Peyer's patch (tissue), 4 donors: Measurements from ENCODE around the gene NCBP1. TPM values are rescaled to one million over a fixed set of nuclear protein-coding genes. Genes with fewer than 3 reads are reported as not detected.

Source experiments
- DNase-seq, 3 donors: peaks; one replicate each; pipeline ENCODE4 v3.0.0-alpha.2; 2017 to 2019
- H3K27ac ChIP-seq, 4 donors: fragments of 200-600 bp; sonication (generic); one replicate each; pipeline ENCODE4 v1.5.1; 2016 to 2019
- H3K27me3 ChIP-seq, 2 donors: fragments of 200-600 bp; sonication (generic); one replicate each; pipeline ENCODE4 v1.5.1; 2019
- H3K36me3 ChIP-seq, 3 donors: fragments of 200-600 bp; sonication (generic); one replicate each; pipeline ENCODE4 v1.5.1; 2016 to 2019
- H3K4me1 ChIP-seq, 4 donors: fragments of 200-600 bp; sonication (generic); one replicate each; pipeline ENCODE4 v1.5.1; 2016 to 2019
- H3K4me3 ChIP-seq, 4 donors: fragments of 200-600 bp; sonication (generic); 1 replicate in 3 of 4; 2 replicates in 1 of 4; pipeline ENCODE4 v1.5.1; 2016 to 2019; ENCODE audit warnings: mild to moderate bottlenecking in 1 of 4
- H3K9me3 ChIP-seq, 4 donors: fragments of 200-600 bp; sonication (generic); one replicate each; pipeline ENCODE4 v1.5.1; 2016 to 2019; ENCODE audit warnings: mild to moderate bottlenecking in 1 of 4
- POLR2A ChIP-seq, 2 donors: fragments of 450-650 bp; IDR thresholded peaks; one replicate each; pipeline ENCODE4 v1.5.1; 2017; ENCODE audit warnings: antibody characterized with exemption in 2 of 2, mild to moderate bottlenecking in 2 of 2, moderate library complexity in 2 of 2
- total RNA-seq, 4 donors: library from RNA; depleted of rRNA; stranded (reverse); fragments of >200 nt; gene quantifications; one replicate each; pipeline ENCODE4 v1.1.0, GENCODE V29; 2016
- TF ChIP-seq, protein P1 (sequence below), 6 experiments: fragments of 450-650 bp in 4 of 6; fragments of 200-600 bp in 2 of 6; sonication (generic) in 1 of 6; IDR thresholded peaks; one replicate each; pipeline ENCODE4 v1.5.1; 2017 to 2019; ENCODE audit warnings: antibody characterized with exemption in 6 of 6, mild to moderate bottlenecking in 3 of 6, moderate library complexity in 1 of 6

NCBP1 gene
- total RNA-seq, 4 donors from 2014 or later = 26.3 to 61.1 (median 28.1) TPM

DNA sequence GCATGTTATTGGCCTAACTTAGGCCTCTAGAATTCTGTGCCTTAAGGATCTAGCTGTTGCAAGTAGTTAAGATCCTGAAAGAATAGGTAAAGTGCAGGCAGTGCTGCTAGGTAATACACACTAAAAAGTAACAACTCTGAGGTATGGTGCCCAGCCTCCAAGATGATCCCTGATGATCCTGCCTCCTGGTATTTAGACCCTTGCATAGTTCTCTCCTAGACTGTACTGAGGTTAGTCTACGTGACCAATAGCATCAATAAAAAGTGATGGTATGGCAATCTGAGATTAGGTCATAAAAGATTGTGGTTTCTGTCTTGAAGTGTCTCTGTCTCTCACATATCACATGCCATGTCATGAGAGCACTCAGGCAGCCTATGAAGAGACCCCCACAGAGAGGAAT, 9.7 kb upstream of the NCBP1 start:
- H3K36me3 ChIP-seq = peaks cover 0 to 23% (median 0%) of the 10 kb centered on the region in 3 donors
- H3K27ac ChIP-seq = peak overlapping the region in 1 of 4 donors; percentile 51
- no peak for DNase-seq

DNA sequence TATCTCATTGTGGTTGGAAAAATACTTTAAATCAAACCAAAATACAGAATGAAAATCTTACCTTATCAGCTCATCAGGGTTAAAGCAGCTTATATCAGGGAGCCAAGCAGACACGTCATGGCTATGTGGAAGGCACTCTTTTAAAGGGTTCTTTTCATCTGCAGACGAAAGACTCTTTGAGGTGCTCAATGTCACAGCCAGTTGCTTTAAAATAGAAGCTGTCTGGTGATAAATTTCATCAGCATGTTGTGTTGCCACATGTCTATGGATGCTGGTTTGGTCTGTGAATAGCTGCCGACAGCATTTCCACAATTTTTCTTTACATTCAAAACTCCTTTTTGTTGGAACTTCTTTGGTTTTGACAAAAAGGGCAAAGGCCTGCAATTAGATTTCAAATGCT, 8.0 kb upstream of the NCBP1 start:
- peaks cover 0 to 23% (median 0%) of the 10 kb centered on the region in 3 donors for H3K36me3 ChIP-seq

More for the DNA sequence above, 9.7 kb upstream of the NCBP1 start:
- H3K27me3 ChIP-seq = no peaks in the 10 kb centered on the region
- no peaks in the 10 kb centered on the region for H3K9me3 ChIP-seq
- H3K4me3 ChIP-seq = no peak overlapping the region
- no peak for TF ChIP-seq POLR2A (IDR thresholded peaks at IDR 0.05)
- TF ChIP-seq, protein P1, sequence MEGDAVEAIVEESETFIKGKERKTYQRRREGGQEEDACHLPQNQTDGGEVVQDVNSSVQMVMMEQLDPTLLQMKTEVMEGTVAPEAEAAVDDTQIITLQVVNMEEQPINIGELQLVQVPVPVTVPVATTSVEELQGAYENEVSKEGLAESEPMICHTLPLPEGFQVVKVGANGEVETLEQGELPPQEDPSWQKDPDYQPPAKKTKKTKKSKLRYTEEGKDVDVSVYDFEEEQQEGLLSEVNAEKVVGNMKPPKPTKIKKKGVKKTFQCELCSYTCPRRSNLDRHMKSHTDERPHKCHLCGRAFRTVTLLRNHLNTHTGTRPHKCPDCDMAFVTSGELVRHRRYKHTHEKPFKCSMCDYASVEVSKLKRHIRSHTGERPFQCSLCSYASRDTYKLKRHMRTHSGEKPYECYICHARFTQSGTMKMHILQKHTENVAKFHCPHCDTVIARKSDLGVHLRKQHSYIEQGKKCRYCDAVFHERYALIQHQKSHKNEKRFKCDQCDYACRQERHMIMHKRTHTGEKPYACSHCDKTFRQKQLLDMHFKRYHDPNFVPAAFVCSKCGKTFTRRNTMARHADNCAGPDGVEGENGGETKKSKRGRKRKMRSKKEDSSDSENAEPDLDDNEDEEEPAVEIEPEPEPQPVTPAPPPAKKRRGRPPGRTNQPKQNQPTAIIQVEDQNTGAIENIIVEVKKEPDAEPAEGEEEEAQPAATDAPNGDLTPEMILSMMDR (IDR thresholded peaks at IDR 0.05) = no peak
- H3K4me1 ChIP-seq = no peaks in the 10 kb centered on the region

DNA sequence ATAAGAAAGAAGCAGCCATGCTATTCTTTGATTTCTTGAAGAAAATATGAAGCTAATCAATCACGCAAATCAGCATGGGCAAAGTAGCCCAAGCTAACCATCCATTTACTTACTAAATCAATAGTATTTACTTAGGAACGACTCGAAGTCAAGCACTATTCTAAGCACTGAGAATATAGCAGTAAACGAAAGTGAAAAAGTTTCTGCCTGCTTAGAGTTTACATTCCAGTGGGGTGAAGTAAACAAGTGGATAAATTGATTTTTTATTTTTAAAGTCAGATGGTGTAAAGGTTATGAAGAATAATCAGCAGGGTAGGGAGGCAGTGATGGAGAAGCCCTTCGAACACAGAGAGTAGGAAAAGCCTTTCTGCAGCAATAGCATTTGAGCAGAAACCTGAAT, 6.0 kb upstream of the NCBP1 start:
- Histone ChIP-seq H3K4me1 (peaks cover 0 to 12% (median 0%) of the 10 kb centered on the region in 4 donors), H3K4me3 (no peak overlapping the region), H3K27ac (peak overlapping the region in 2 of 4 donors; percentile 2 to 40), H3K27me3 (no peaks in the 10 kb centered on the region), H3K9me3 (no peaks in the 10 kb centered on the region), H3K36me3 (peaks cover 0 to 16% (median 0%) of the 10 kb centered on the region in 3 donors)
- no peak for DNase-seq
- TF ChIP-seq POLR2A (IDR thresholded peaks at IDR 0.05) = no peak
- TF ChIP-seq, protein P1 (IDR thresholded peaks at IDR 0.05) = no peak

More for the DNA sequence above, 8.0 kb upstream of the NCBP1 start:
- Histone ChIP-seq H3K4me1 (no peaks in the 10 kb centered on the region), H3K27ac (no peak overlapping the region), H3K9me3 (no peaks in the 10 kb centered on the region), H3K4me3 (no peak overlapping the region), H3K27me3 (no peaks in the 10 kb centered on the region)
- no peak for DNase-seq
- TF ChIP-seq, protein P1 (IDR thresholded peaks at IDR 0.05) = no peak
- no peak for TF ChIP-seq POLR2A (IDR thresholded peaks at IDR 0.05)

DNA sequence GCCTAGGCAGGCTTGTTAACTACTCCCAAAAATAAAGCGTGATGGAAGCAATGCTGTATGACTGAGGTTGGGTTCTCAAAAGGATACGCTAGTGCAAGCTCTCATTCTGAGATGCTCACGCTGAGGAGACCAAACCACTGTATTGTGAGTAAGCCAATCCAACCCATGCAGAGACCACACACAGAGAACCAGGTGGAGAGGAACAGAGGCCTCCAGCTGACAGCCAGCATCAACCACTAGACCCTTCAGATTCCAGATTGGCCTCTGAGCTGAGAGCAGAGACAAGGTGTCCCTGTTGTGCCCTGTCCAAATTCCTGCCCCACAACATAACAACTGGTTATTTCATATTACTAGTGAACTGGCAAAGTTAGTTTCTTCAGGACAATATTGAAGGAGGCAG, 5.0 kb upstream of the NCBP1 start:
- Histone ChIP-seq H3K4me3 (no peak overlapping the region), H3K9me3 (no peaks in the 10 kb centered on the region), H3K36me3 (peaks cover 0 to 11% (median 0%) of the 10 kb centered on the region in 3 donors), H3K4me1 (peaks cover 0 to 12% (median 0%) of the 10 kb centered on the region in 4 donors), H3K27me3 (no peaks in the 10 kb centered on the region), H3K27ac (no peak overlapping the region)
- no peak for DNase-seq
- TF ChIP-seq POLR2A (IDR thresholded peaks at IDR 0.05) = no peak
- TF ChIP-seq, protein P1 (IDR thresholded peaks at IDR 0.05) = no peak

DNA sequence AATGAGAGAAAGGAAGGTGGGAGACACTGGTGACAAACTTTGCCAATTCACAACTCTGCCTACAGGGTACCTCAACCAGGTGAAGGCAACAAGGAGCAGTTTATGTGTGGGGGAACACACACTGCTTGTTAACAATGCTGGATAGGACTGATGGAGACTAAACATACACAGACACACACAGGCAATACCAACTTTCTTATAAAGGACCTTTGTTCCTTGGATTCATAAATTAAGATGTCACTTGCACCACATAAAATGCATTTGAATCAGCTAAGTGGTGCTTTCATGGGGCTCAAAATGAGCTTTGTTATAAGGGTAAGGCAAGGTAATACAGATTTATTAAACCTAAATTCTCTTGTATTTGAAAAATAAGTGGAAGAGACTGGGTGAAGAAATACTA, 4.5 kb upstream of the NCBP1 start:
- TF ChIP-seq, protein P1 (IDR thresholded peaks at IDR 0.05) = no peak
- no peak for TF ChIP-seq POLR2A (IDR thresholded peaks at IDR 0.05)

DNA sequence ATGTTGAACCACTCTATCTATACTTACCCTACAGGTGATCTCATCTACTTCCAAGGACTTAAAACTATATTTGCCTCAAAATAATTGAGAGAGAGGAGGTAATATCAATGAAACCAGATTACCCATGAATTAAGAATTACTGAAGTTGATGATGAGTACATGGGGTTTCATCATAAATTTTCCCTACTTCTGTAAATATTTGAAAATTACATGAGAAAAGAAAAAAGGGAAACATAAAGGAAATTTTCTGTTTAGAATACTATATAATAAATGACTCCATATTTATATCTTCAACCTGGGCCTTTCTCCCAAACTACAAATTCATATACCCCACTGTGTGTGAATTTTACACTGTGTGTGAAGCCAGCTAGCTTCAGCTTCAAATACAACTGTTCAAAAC, 3.0 kb upstream of the NCBP1 start:
- no peak overlapping the region for H3K4me3 ChIP-seq
- no peak for DNase-seq
- no peaks in the 10 kb centered on the region for H3K27me3 ChIP-seq
- peaks cover 0 to 3% (median 0%) of the 10 kb centered on the region in 3 donors for H3K36me3 ChIP-seq
- H3K4me1 ChIP-seq = peaks cover 0 to 23% (median 0%) of the 10 kb centered on the region in 4 donors
- H3K27ac ChIP-seq = no peak overlapping the region
- H3K9me3 ChIP-seq = no peaks in the 10 kb centered on the region
- TF ChIP-seq, protein P1 (IDR thresholded peaks at IDR 0.05) = no peak
- no peak for TF ChIP-seq POLR2A (IDR thresholded peaks at IDR 0.05)

More for the DNA sequence above, 4.5 kb upstream of the NCBP1 start:
- Histone ChIP-seq H3K27ac (no peak overlapping the region), H3K4me1 (peaks cover 0 to 12% (median 0%) of the 10 kb centered on the region in 4 donors), H3K4me3 (no peak overlapping the region), H3K9me3 (no peaks in the 10 kb centered on the region), H3K36me3 (peaks cover 0 to 11% (median 0%) of the 10 kb centered on the region in 3 donors), H3K27me3 (no peaks in the 10 kb centered on the region)
- DNase-seq = no peak
